Measurements from ENCODE around the gene SEMA5A.

Gene SEMA5A

GRCh38 chr5:9118852-9119251 lies 427.0 kb downstream of the SEMA5A start:
- no peak for TF ChIP-seq EZH2 (optimal IDR thresholded peaks at IDR 0.05; ENCODE audit: low read depth, low read length)
- TF ChIP-seq EZH2phosphoT487 (IDR thresholded peaks at IDR 0.05; ENCODE audit: low read length): no peak
- TF ChIP-seq CTCF (IDR thresholded peaks at IDR 0.05; ENCODE audit: low read length): no peak
- H3K27ac ChIP-seq (ENCODE audit: low read length): no peak overlapping the region
- no peaks in the 10 kb centered on the region for H3K27me3 ChIP-seq (replicated peaks; ENCODE audit: insufficient read depth, low read length)
- H3K4me2 ChIP-seq (ENCODE audit: low read depth, low read length): no peak overlapping the region
- no peaks in the 10 kb centered on the region for H3K36me3 ChIP-seq (replicated peaks; ENCODE audit: insufficient read depth, low read length)
- H3K4me1 ChIP-seq (ENCODE audit: low read length): no peaks in the 10 kb centered on the region
- no peaks in the 10 kb centered on the region for H4K20me1 ChIP-seq (ENCODE audit: insufficient read depth, low read length)
- H2AFZ ChIP-seq (ENCODE audit: low read length): no peak overlapping the region
- H3K9me3 ChIP-seq (replicated peaks; ENCODE audit: insufficient read depth, low read length): no peaks in the 10 kb centered on the region
- no peak overlapping the region for H3K9ac ChIP-seq (ENCODE audit: low read length)
- H3K9me2 ChIP-seq (replicated peaks; ENCODE audit: insufficient read depth, low read length): no peaks in the 10 kb centered on the region
- H3K4me3 ChIP-seq (ENCODE audit: low read length): no peak overlapping the region
- H3F3A ChIP-seq (ENCODE audit: insufficient read depth, low read length): no peaks in the 10 kb centered on the region
- DNase-seq: no peak
- H3K79me2 ChIP-seq (ENCODE audit: low read length): no peaks in the 10 kb centered on the region

- H3F3A ChIP-seq (ENCODE audit: insufficient read depth, low read length): no peaks in the 10 kb centered on the region
- H3K27me3 ChIP-seq (replicated peaks; ENCODE audit: insufficient read depth, low read length): no peaks in the 10 kb centered on the region
- no peaks in the 10 kb centered on the region for H3K9me3 ChIP-seq (replicated peaks; ENCODE audit: insufficient read depth, low read length)
- no peak overlapping the region for H3K27ac ChIP-seq (ENCODE audit: low read length)
- H3K9ac ChIP-seq (ENCODE audit: low read length): no peak overlapping the region
- H3K4me2 ChIP-seq (ENCODE audit: low read depth, low read length): no peak overlapping the region
- no peaks in the 10 kb centered on the region for H3K36me3 ChIP-seq (replicated peaks; ENCODE audit: insufficient read depth, low read length)
- no peak overlapping the region for H2AFZ ChIP-seq (ENCODE audit: low read length)
- H3K79me2 ChIP-seq (ENCODE audit: low read length): no peaks in the 10 kb centered on the region
- H3K9me2 ChIP-seq (replicated peaks; ENCODE audit: insufficient read depth, low read length): no peaks in the 10 kb centered on the region
- no peak for TF ChIP-seq EZH2phosphoT487 (IDR thresholded peaks at IDR 0.05; ENCODE audit: low read length)
- TF ChIP-seq EZH2 (optimal IDR thresholded peaks at IDR 0.05; ENCODE audit: low read depth, low read length): no peak
- no peak for TF ChIP-seq CTCF (IDR thresholded peaks at IDR 0.05; ENCODE audit: low read length)
- no peak overlapping the region for H3K4me3 ChIP-seq (ENCODE audit: low read length)
- DNase-seq: no peak
- H3K4me1 ChIP-seq (ENCODE audit: low read length): no peaks in the 10 kb centered on the region
- H4K20me1 ChIP-seq (ENCODE audit: insufficient read depth, low read length): no peaks in the 10 kb centered on the region
These were observed 430.8 kb downstream of the SEMA5A start for GRCh38 chr5:9115093-9115492.

GRCh38 chr5:9112520-9113291 lies 433.2 kb downstream of the SEMA5A start:
- H3K27ac ChIP-seq (ENCODE audit: low read length): no peak overlapping the region
- no peak for TF ChIP-seq EZH2 (optimal IDR thresholded peaks at IDR 0.05; ENCODE audit: low read depth, low read length)
- TF ChIP-seq EZH2phosphoT487 (IDR thresholded peaks at IDR 0.05; ENCODE audit: low read length): no peak
- TF ChIP-seq CTCF (IDR thresholded peaks at IDR 0.05; ENCODE audit: low read length): no peak
- no peak for DNase-seq
- no peaks in the 10 kb centered on the region for H3K9me3 ChIP-seq (replicated peaks; ENCODE audit: insufficient read depth, low read length)
- no peak overlapping the region for H3K4me2 ChIP-seq (ENCODE audit: low read depth, low read length)
- H3K4me1 ChIP-seq (ENCODE audit: low read length): no peaks in the 10 kb centered on the region
- no peaks in the 10 kb centered on the region for H3F3A ChIP-seq (ENCODE audit: insufficient read depth, low read length)
- no peaks in the 10 kb centered on the region for H3K79me2 ChIP-seq (ENCODE audit: low read length)
- no peak overlapping the region for H3K9ac ChIP-seq (ENCODE audit: low read length)
- H3K36me3 ChIP-seq (replicated peaks; ENCODE audit: insufficient read depth, low read length): no peaks in the 10 kb centered on the region
- no peaks in the 10 kb centered on the region for H3K27me3 ChIP-seq (replicated peaks; ENCODE audit: insufficient read depth, low read length)
- no peak overlapping the region for H3K4me3 ChIP-seq (ENCODE audit: low read length)
- H3K9me2 ChIP-seq (replicated peaks; ENCODE audit: insufficient read depth, low read length): no peaks in the 10 kb centered on the region
- H2AFZ ChIP-seq (ENCODE audit: low read length): no peak overlapping the region
- no peaks in the 10 kb centered on the region for H4K20me1 ChIP-seq (ENCODE audit: insufficient read depth, low read length)

All from MM.1S (cell line).